Activated CD8-positive, alpha-beta T cell treated with anti-CD3 and anti-CD28 coated beads for 36 hours (primary cell): Measurements from ENCODE around the gene FAM168A. TPM values are rescaled to one million over a fixed set of nuclear protein-coding genes. Genes with fewer than 3 reads are reported as not detected.
"Not testable (repeated sequence)": the region's sequence is repeated elsewhere in the genome, so short reads cannot be mapped to it uniquely, and the experiment has no call there.

Source experiments
- ATAC-seq: fragments of 200-7000 bp; cut with Tn5 transposase; one replicate; pipeline ENCODE4 v1.10.0; 2021; ENCODE audit warnings: mild to moderate bottlenecking, moderate library complexity
- CTCF ChIA-PET: fragments of 350-600 bp; sonication (Branson Sonifier 250); formaldehyde crosslinking; loops from one replicate; lab custom pipeline; 2021; ENCODE audit warnings: antibody characterized with exemption; lab: Charles Lee
- POLR2A ChIA-PET: fragments of 350-600 bp; sonication (Branson Sonifier 250); formaldehyde crosslinking; loops from one replicate; lab custom pipeline; 2021; ENCODE audit warnings: antibody characterized with exemption; lab: Charles Lee
- DNase-seq: peaks from one replicate; pipeline ENCODE4 v3.0.0-alpha.2; 2020
- H3K27ac Mint-ChIP-seq: one replicate; pipeline ENCODE4 v1.8.0; 2021; ENCODE audit warnings: mild to moderate bottlenecking, mixed read lengths
- H3K27me3 Mint-ChIP-seq: one replicate; pipeline ENCODE4 v1.8.0; 2021; ENCODE audit warnings: mixed read lengths
- H3K36me3 Mint-ChIP-seq: one replicate; pipeline ENCODE4 v1.8.0; 2021; ENCODE audit warnings: low read depth, mixed read lengths
- H3K4me1 Mint-ChIP-seq: one replicate; pipeline ENCODE4 v1.8.0; 2021; ENCODE audit warnings: low read depth, mixed read lengths
- H3K4me3 Mint-ChIP-seq: one replicate; pipeline ENCODE4 v1.8.0; 2021; ENCODE audit warnings: mild to moderate bottlenecking, moderate library complexity, mixed read lengths
- H3K9me3 Mint-ChIP-seq: one replicate; pipeline ENCODE4 v1.8.0; 2021; ENCODE audit warnings: mixed read lengths
- intact Hi-C: fragments of 100-400 bp; cut with micrococcal nuclease; formaldehyde crosslinking; loops from one replicate; pipeline ENCODE4 v1.10.0; 2022
- total RNA-seq, 2 experiments: library from RNA; stranded (reverse); gene quantifications; one replicate each; pipeline ENCODE4 v1.2.3, GENCODE V29; 2021
- TF ChIP-seq, protein P1 (sequence below): fragments of 200-600 bp; IDR thresholded peaks from one replicate; pipeline ENCODE4 v1.8.0; 2022; ENCODE audit warnings: antibody characterized with exemption, mild to moderate bottlenecking

FAM168A gene
- total RNA-seq, 2 experiments from 2014 or later = 13.0 to 14.2 TPM

- intact Hi-C loops = no loop called here
- TF ChIP-seq, protein P1, sequence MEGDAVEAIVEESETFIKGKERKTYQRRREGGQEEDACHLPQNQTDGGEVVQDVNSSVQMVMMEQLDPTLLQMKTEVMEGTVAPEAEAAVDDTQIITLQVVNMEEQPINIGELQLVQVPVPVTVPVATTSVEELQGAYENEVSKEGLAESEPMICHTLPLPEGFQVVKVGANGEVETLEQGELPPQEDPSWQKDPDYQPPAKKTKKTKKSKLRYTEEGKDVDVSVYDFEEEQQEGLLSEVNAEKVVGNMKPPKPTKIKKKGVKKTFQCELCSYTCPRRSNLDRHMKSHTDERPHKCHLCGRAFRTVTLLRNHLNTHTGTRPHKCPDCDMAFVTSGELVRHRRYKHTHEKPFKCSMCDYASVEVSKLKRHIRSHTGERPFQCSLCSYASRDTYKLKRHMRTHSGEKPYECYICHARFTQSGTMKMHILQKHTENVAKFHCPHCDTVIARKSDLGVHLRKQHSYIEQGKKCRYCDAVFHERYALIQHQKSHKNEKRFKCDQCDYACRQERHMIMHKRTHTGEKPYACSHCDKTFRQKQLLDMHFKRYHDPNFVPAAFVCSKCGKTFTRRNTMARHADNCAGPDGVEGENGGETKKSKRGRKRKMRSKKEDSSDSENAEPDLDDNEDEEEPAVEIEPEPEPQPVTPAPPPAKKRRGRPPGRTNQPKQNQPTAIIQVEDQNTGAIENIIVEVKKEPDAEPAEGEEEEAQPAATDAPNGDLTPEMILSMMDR = no peak
Observed at GRCh38 chr11:73576185-73576614, 21.7 kb downstream of the FAM168A start.

GRCh38 chr11:73571982-73572381, 25.9 kb downstream of the FAM168A start:
- H3K27me3 Mint-ChIP-seq, H3K27ac Mint-ChIP-seq, DNase-seq, intact Hi-C loops, H3K4me1 Mint-ChIP-seq, CTCF ChIA-PET, ATAC-seq, POLR2A ChIA-PET, H3K36me3 Mint-ChIP-seq, H3K4me3 Mint-ChIP-seq, H3K9me3 Mint-ChIP-seq: not testable (repeated sequence)

More at GRCh38 chr11:73576185-73576614, 21.7 kb downstream of the FAM168A start:
- H3K36me3 Mint-ChIP-seq = peaks cover 5% of the 10 kb centered on the region
- DNase-seq (no peak), ATAC-seq (no peak)
- CTCF ChIA-PET = interaction anchor here (1.0 to 2.2 kb wide), 2 partner anchors 50 to 97 kb away, joined by 3 to 8 read pairs; no protein-coding TSS in a partner anchor
- H3K27me3 Mint-ChIP-seq = no peaks in the 10 kb centered on the region
- no peak overlapping the region for H3K4me3 Mint-ChIP-seq
- no peaks in the 10 kb centered on the region for H3K9me3 Mint-ChIP-seq
- POLR2A ChIA-PET = no interaction called here
- peaks cover 27% of the 10 kb centered on the region for H3K4me1 Mint-ChIP-seq
- H3K27ac Mint-ChIP-seq = no peak overlapping the region

- POLR2A ChIA-PET = no interaction called here
- no peak overlapping the region for H3K4me3 Mint-ChIP-seq
- no peak for DNase-seq
- intact Hi-C loops = no loop called here
- H3K27me3 Mint-ChIP-seq = no peaks in the 10 kb centered on the region
- H3K36me3 Mint-ChIP-seq = peaks cover 4% of the 10 kb centered on the region
- H3K27ac Mint-ChIP-seq = no peak overlapping the region
- CTCF ChIA-PET = interaction anchor here (0.8 to 1.9 kb wide), 4 partner anchors 9 to 219 kb away, joined by 3 to 5 read pairs (median 3); no protein-coding TSS in a partner anchor
- ATAC-seq = no peak
- no peaks in the 10 kb centered on the region for H3K4me1 Mint-ChIP-seq
- no peaks in the 10 kb centered on the region for H3K9me3 Mint-ChIP-seq
- TF ChIP-seq, protein P1 = no peak
Observed at GRCh38 chr11:73570415-73571114, 27.3 kb downstream of the FAM168A start.

GRCh38 chr11:73566977-73567755, 30.7 kb downstream of the FAM168A start:
- Mint-ChIP-seq H3K36me3 (peaks cover 4% of the 10 kb centered on the region), H3K4me3 (no peak overlapping the region), H3K4me1 (no peaks in the 10 kb centered on the region), H3K9me3 (no peaks in the 10 kb centered on the region), H3K27ac (no peak overlapping the region), H3K27me3 (no peaks in the 10 kb centered on the region)
- TF ChIP-seq, protein P1 = no peak
- ATAC-seq (no peak), DNase-seq (no peak)
- CTCF ChIA-PET = no interaction called here
- intact Hi-C loops = no loop called here
- POLR2A ChIA-PET = interaction anchor here (1.2 kb wide), 1 partner anchor 26 kb away, joined by 3 read pairs; no protein-coding TSS in a partner anchor

DNA sequence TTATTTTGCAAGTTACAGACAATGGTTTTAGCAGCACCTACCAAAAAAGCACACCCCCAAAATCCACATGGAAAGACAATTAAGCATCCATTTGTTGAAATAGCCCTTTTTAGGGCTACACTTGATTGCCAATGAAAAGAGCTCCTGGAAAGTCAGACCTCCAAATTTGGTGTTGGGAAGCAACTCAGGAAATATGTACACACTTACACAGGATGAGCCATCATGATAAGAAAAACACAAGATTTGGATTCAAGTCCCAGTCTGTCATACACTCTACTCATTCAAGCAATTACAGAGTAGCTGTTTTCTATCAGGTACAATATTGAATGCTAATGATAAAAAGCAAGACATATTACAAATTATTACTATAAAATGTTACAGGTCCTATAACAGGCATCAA, 31.5 kb downstream of the FAM168A start:
- POLR2A ChIA-PET = interaction anchor here (1.1 to 1.2 kb wide), 2 partner anchors 14 to 26 kb away, joined by 3 read pairs; no protein-coding TSS in a partner anchor
- no peak for ATAC-seq
- no peaks in the 10 kb centered on the region for H3K9me3 Mint-ChIP-seq
- no peak overlapping the region for H3K27ac Mint-ChIP-seq
- H3K4me3 Mint-ChIP-seq = no peak overlapping the region
- no peaks in the 10 kb centered on the region for H3K4me1 Mint-ChIP-seq
- intact Hi-C loops = no loop called here
- TF ChIP-seq, protein P1 = no peak
- CTCF ChIA-PET = no interaction called here
- peaks cover 4% of the 10 kb centered on the region for H3K36me3 Mint-ChIP-seq
- no peak for DNase-seq
- H3K27me3 Mint-ChIP-seq = no peaks in the 10 kb centered on the region
